ENCODE measurements around the gene SUMO3. TPM values are rescaled to one million over a fixed set of nuclear protein-coding genes. Genes with fewer than 3 reads are reported as not detected.

Gene SUMO3
- total and polyA plus RNA-seq, 2 of the 4 experiments (the other 2 are of a cell fraction), result 64.9 to 101 TPM

- no peak overlapping the region for H2AK9ac ChIP-seq (replicated peaks; ENCODE audit: low read depth, low read length, poor library complexity)
- dilution Hi-C loops (cut with HindIII; ENCODE audit: low sequenced_read_pairs, unreplicated experiment) (no loop called here), in situ Hi-C loops (cut with MboI; ENCODE audit: low sequenced_read_pairs) (no loop called here), intact Hi-C loops (cut with micrococcal nuclease) (no loop called here)
- ATAC-seq (ENCODE audit: low read depth) (no peak), DNase-seq (no peak)
- no peak overlapping the region for H2BK120ac ChIP-seq (ENCODE audit: low read depth, low read length)
- H4K8ac ChIP-seq (ENCODE audit: low read depth in 2 of 2, low read length in 2 of 2), result no peak overlapping the region
- CTCF ChIA-PET, result no interaction called here
- H2AK5ac ChIP-seq (ENCODE audit: low read depth, low read length), result no peak overlapping the region
- H4K91ac ChIP-seq (ENCODE audit: insufficient read depth, low read depth, low read length), result no peak overlapping the region
- no peak overlapping the region for H2AFZ ChIP-seq (replicated peaks; ENCODE audit: low read length, poor library complexity)
- no peak overlapping the region for H3K23ac ChIP-seq (ENCODE audit: low read depth, low read length)
- no peaks in the 10 kb centered on the region for H3K36me3 ChIP-seq (ENCODE audit: control insufficient read depth, insufficient read depth, low read length)
- H3K56ac ChIP-seq (ENCODE audit: extremely low read depth, insufficient read depth, low read length), result no peak overlapping the region
- POLR2A ChIA-PET (ENCODE audit: unreplicated experiment), result no interaction called here
- H3K18ac ChIP-seq (ENCODE audit: low read depth, low read length), result no peak overlapping the region
- H3K4me2 ChIP-seq (ENCODE audit: low read depth, low read length), result no peak overlapping the region
- no peaks in the 10 kb centered on the region for H3K79me1 ChIP-seq (ENCODE audit: low read depth in 1 of 2, low read length in 2 of 2)
- H3K14ac ChIP-seq (replicated peaks; ENCODE audit: low read depth, low read length), result no peak overlapping the region
- no peak overlapping the region for H3K27ac ChIP-seq (ENCODE audit: insufficient read depth, low read length)
- no peak overlapping the region for H2BK15ac ChIP-seq (ENCODE audit: low read depth, low read length)
- no peak overlapping the region for H3K9ac ChIP-seq (ENCODE audit: low read depth, low read length)
- 0 out of 2 replicates have a peak, but pooled peaks cover 2% of the 10 kb centered on the region for H3K9me3 ChIP-seq (ENCODE audit: control insufficient read depth, insufficient read depth, low read length)
- BruUV-seq (replicated peaks), result no TSS peak
- H3K4me1 ChIP-seq (ENCODE audit: control insufficient read depth, insufficient read depth, low read length), result no peaks in the 10 kb centered on the region
- H3K27me3 ChIP-seq (ENCODE audit: control insufficient read depth, insufficient read depth, low read length), result peaks cover 4% of the 10 kb centered on the region; the same call in 1 of the 2 replicates
- no peak overlapping the region for H2BK5ac ChIP-seq (ENCODE audit: low read depth, low read length, poor library complexity, severe bottlenecking)
- WGBS, 2 experiments (ENCODE audit: extremely low coverage in 2 of 2, insufficient read length in 1 of 2), result no CpG with 5 or more reads among the region's 6 CpGs
- no peak overlapping the region for H3K4me3 ChIP-seq (ENCODE audit: insufficient read depth, low read depth, low read length)
- no peak overlapping the region for H3K4ac ChIP-seq (ENCODE audit: low read depth, low read length)
- H3K9me1 ChIP-seq (ENCODE audit: insufficient read depth, low read length), result peaks cover 1% of the 10 kb centered on the region; the same call in 1 of the 2 replicates
- H2BK20ac ChIP-seq (ENCODE audit: low read depth, low read length), result no peak overlapping the region
- no peak for TF ChIP-seq POLR2A (IDR thresholded peaks at IDR 0.05; ENCODE audit: low read depth, low read length)
- no peak for TF ChIP-seq CEBPB (IDR thresholded peaks at IDR 0.05; ENCODE audit: low read depth, low read length)
- no peak for TF ChIP-seq USF2 (IDR thresholded peaks at IDR 0.05; ENCODE audit: low read depth, low read length)
- TF ChIP-seq NFE2L2 (IDR thresholded peaks at IDR 0.05; ENCODE audit: low read depth, low read length), result no peak
- no peak for TF ChIP-seq RAD21 (IDR thresholded peaks at IDR 0.05; ENCODE audit: low read length)
- no peak for TF ChIP-seq CHD1 (IDR thresholded peaks at IDR 0.05; ENCODE audit: low read depth, low read length)
- no peak for TF ChIP-seq RFX5 (IDR thresholded peaks at IDR 0.05; ENCODE audit: low read depth, low read length)
- no peak for TF ChIP-seq MXI1 (IDR thresholded peaks at IDR 0.05; ENCODE audit: borderline replicate concordance, low read depth, low read length)
- TF ChIP-seq SMC3 (IDR thresholded peaks at IDR 0.05; ENCODE audit: low read depth, low read length), result no peak
- no peak for TF ChIP-seq BHLHE40 (IDR thresholded peaks at IDR 0.05; ENCODE audit: low read depth, low read length)
- TF ChIP-seq CTCF (conservative IDR thresholded peaks at IDR 0.05; ENCODE audit: low read depth, low read length), result no peak
- TF ChIP-seq MAZ (IDR thresholded peaks at IDR 0.05; ENCODE audit: borderline replicate concordance, low read depth, low read length), result no peak
- TF ChIP-seq MAFK (IDR thresholded peaks at IDR 0.05; ENCODE audit: low read depth, low read length), result no peak
- no peak for TF ChIP-seq FOS (IDR thresholded peaks at IDR 0.05; ENCODE audit: low read depth, low read length)
- no peak for TF ChIP-seq RCOR1 (IDR thresholded peaks at IDR 0.05; ENCODE audit: insufficient replicate concordance, low read length)
- H4K20me1 ChIP-seq (ENCODE audit: insufficient read depth, low read length), result no peaks in the 10 kb centered on the region; the same call in none of the 2 replicates
- no peak overlapping the region for H4K5ac ChIP-seq (ENCODE audit: low read depth, low read length)
These were observed 60.1 kb downstream of the SUMO3 start for GRCh38 chr21:44757731-44758130.

Data from IMR-90 (cell line).